Measurements from ENCODE around the gene UCHL3.
A peak's percentile ranks its signal among the peaks of the same experiment; 100 is the strongest.

UCHL3 gene

GRCh38 chr13:75621147-75621546 is 71.6 kb downstream of the UCHL3 start:
- no peak for DNase-seq (ENCODE audit: low read depth, low spot score)

- no peak for DNase-seq (ENCODE audit: low read depth, low spot score)
Measured at GRCh38 chr13:75628801-75629200, 79.2 kb downstream of the UCHL3 start.

- no peak for DNase-seq (ENCODE audit: low read depth, low spot score)
Measured at GRCh38 chr13:75633285-75633684, 83.7 kb downstream of the UCHL3 start.

- DNase-seq (ENCODE audit: low read depth, low spot score) = no peak
Measured at GRCh38 chr13:75635101-75635827, 85.7 kb downstream of the UCHL3 start.

- DNase-seq (ENCODE audit: low read depth, low spot score) = peak; percentile 3
Measured at GRCh38 chr13:75635828-75636435, 86.3 kb downstream of the UCHL3 start, which contains the start of gene LMO7. Gene LMO7 (plus strand): TSS chr13:75636330. CDS start chr13:75636658, 328 bp downstream.

GRCh38 chr13:75636436-75637180 is 87.0 kb downstream of the UCHL3 start:
- peak; percentile 6 for DNase-seq (ENCODE audit: low read depth, low spot score)

- DNase-seq (ENCODE audit: low read depth, low spot score) = no peak
Measured at GRCh38 chr13:75637181-75637750, 87.7 kb downstream of the UCHL3 start.

GRCh38 chr13:75639454-75639853 is 89.9 kb downstream of the UCHL3 start:
- DNase-seq (ENCODE audit: low read depth, low spot score) = no peak

GRCh38 chr13:75641026-75641425 is 91.4 kb downstream of the UCHL3 start:
- no peak for DNase-seq (ENCODE audit: low read depth, low spot score)

- DNase-seq (ENCODE audit: low read depth, low spot score) = no peak
Measured at GRCh38 chr13:75643182-75643581, 93.6 kb downstream of the UCHL3 start.

GRCh38 chr13:75643693-75644092 is 94.1 kb downstream of the UCHL3 start:
- DNase-seq (ENCODE audit: low read depth, low spot score) = no peak

- DNase-seq (ENCODE audit: low read depth, low spot score) = no peak
Measured at GRCh38 chr13:75645141-75645540, 95.5 kb downstream of the UCHL3 start.

GRCh38 chr13:75647126-75647784 is 97.7 kb downstream of the UCHL3 start:
- no peak for DNase-seq (ENCODE audit: low read depth, low spot score)

GRCh38 chr13:75648446-75648845 is 98.9 kb downstream of the UCHL3 start:
- no peak for DNase-seq (ENCODE audit: low read depth, low spot score)

- DNase-seq (ENCODE audit: low read depth, low spot score) = no peak
Measured at GRCh38 chr13:75651013-75651412, 101.4 kb downstream of the UCHL3 start.

- no peak for DNase-seq (ENCODE audit: low read depth, low spot score)
Measured at GRCh38 chr13:75652726-75653125, 103.1 kb downstream of the UCHL3 start.

Measured in activated naive CD8-positive, alpha-beta T cell treated with anti-CD3 and anti-CD28 coated beads, Interleukin-2, amount 50 U/mL, for 16 hours (primary cell).